ENCODE results near the gene KAT6B.
A peak's percentile ranks its signal among the peaks of the same experiment; 100 is the strongest.

Gene KAT6B

GRCh38 chr10:74855439-74855838, 29.0 kb downstream of the KAT6B start:
- H3K4me1 ChIP-seq (ENCODE audit: control insufficient read depth, insufficient read depth, low read length) = peaks cover 5% of the 10 kb centered on the region
- 0 out of 2 replicates have a peak, but pooled peaks have one; percentile 12 for TF ChIP-seq ZNF341 (tag by site-specific recombination; IDR thresholded peaks at IDR 0.05; ENCODE audit: low read depth)
- TF ChIP-seq ZNF768 (tag by site-specific recombination; IDR thresholded peaks at IDR 0.05) = no peak
- H3K9me3 ChIP-seq (ENCODE audit: control insufficient read depth, insufficient read depth, low read depth, low read length) = no peaks in the 10 kb centered on the region
- H3K27ac ChIP-seq (ENCODE audit: extremely low read depth, low read depth, low read length) = no peak overlapping the region
- CTCF ChIA-PET = interaction anchor here (0.7 kb wide), 1 partner anchor 12 kb away, joined by 3 read pairs; no protein-coding TSS in a partner anchor
- no peaks in the 10 kb centered on the region for H3K36me3 ChIP-seq (ENCODE audit: control insufficient read depth in 2 of 2, insufficient read depth in 1 of 2, low read length in 2 of 2)
- POLR2A ChIA-PET = no interaction called here
- H3K4me3 ChIP-seq (ENCODE audit: low read depth, low read length) = no peak overlapping the region

GRCh38 chr10:74856940-74857339, 30.5 kb downstream of the KAT6B start:
- TF ChIP-seq SP7 (tag by site-specific recombination; IDR thresholded peaks at IDR 0.05) (no peak), ZNF211 (tag by site-specific recombination; IDR thresholded peaks at IDR 0.05; ENCODE audit: low read depth) (no peak), KLF9 (tag by site-specific recombination; IDR thresholded peaks at IDR 0.05; ENCODE audit: low read depth) (no peak), GLIS2 (tag by site-specific recombination; IDR thresholded peaks at IDR 0.05) (no peak), ZNF843 (tag by site-specific recombination; IDR thresholded peaks at IDR 0.05) (no peak)
- Histone ChIP-seq H3K4me3 (ENCODE audit: low read depth, low read length) (no peak overlapping the region), H3K4me1 (ENCODE audit: control insufficient read depth, insufficient read depth, low read length) (peaks cover 5% of the 10 kb centered on the region; the same call in 1 of the 2 replicates), H3K27ac (ENCODE audit: extremely low read depth, low read depth, low read length) (no peak overlapping the region), H3K9me3 (ENCODE audit: control insufficient read depth, insufficient read depth, low read depth, low read length) (no peaks in the 10 kb centered on the region), H3K36me3 (ENCODE audit: control insufficient read depth in 2 of 2, insufficient read depth in 1 of 2, low read length in 2 of 2) (no peaks in the 10 kb centered on the region)
- POLR2A ChIA-PET = no interaction called here
- CTCF ChIA-PET = no interaction called here

GRCh38 chr10:74857586-74857985, 31.2 kb downstream of the KAT6B start:
- Histone ChIP-seq H3K36me3 (ENCODE audit: control insufficient read depth in 2 of 2, insufficient read depth in 1 of 2, low read length in 2 of 2) (no peaks in the 10 kb centered on the region), H3K4me1 (ENCODE audit: control insufficient read depth, insufficient read depth, low read length) (peaks cover 9% of the 10 kb centered on the region), H3K9me3 (ENCODE audit: control insufficient read depth, insufficient read depth, low read depth, low read length) (no peaks in the 10 kb centered on the region), H3K4me3 (ENCODE audit: low read depth, low read length) (no peak overlapping the region), H3K27ac (ENCODE audit: extremely low read depth, low read depth, low read length) (no peak overlapping the region)
- ChIA-PET POLR2A (no interaction called here), CTCF (no interaction called here)
- TF ChIP-seq ZNF121 (tag by site-specific recombination; IDR thresholded peaks at IDR 0.05) (peak; percentile 57), HOXA7 (CRISPR knock-in tag; IDR thresholded peaks at IDR 0.05; ENCODE audit: borderline replicate concordance) (no peak)

- CTCF ChIA-PET = no interaction called here
- no peak overlapping the region for H3K27ac ChIP-seq (ENCODE audit: extremely low read depth, low read depth, low read length)
- POLR2A ChIA-PET = no interaction called here
Observed at GRCh38 chr10:74859546-74859945, 33.1 kb downstream of the KAT6B start.

DNA sequence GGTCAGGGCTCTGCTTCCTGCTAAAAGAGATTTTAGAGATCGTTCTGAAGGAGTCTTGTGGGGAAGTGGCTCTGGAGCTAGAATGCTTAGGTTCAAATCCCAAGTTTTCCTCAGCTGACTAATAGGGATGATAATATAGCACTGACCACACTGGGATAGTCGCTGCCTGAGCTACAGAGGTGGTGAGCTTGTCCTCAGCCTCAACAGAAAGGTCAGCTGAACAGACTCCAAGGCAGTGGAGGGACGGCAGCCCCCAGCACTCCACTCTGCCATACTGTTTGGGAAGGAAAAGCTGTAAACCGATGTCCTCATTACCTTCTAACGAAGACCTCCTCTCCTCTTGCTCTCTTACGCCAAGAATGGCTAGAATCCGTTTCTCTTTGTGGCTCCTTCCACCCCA, 36.2 kb downstream of the KAT6B start:
- no peak overlapping the region for H3K27ac ChIP-seq (ENCODE audit: extremely low read depth, low read depth, low read length)
- POLR2A ChIA-PET = no interaction called here
- H3K4me1 ChIP-seq (ENCODE audit: control insufficient read depth, insufficient read depth, low read length) = peaks cover 19% of the 10 kb centered on the region
- 0 out of 2 replicates have a peak, but pooled peaks have one; percentile 43 for TF ChIP-seq ZBTB17 (tag by site-specific recombination; IDR thresholded peaks at IDR 0.05)
- TF ChIP-seq ZNF529 (tag by site-specific recombination; IDR thresholded peaks at IDR 0.05; ENCODE audit: insufficient replicate concordance) = no peak
- no peak for TF ChIP-seq ZNF211 (tag by site-specific recombination; IDR thresholded peaks at IDR 0.05; ENCODE audit: low read depth)
- CTCF ChIA-PET = no interaction called here
- no peak overlapping the region for H3K4me3 ChIP-seq (ENCODE audit: low read depth, low read length)
- H3K36me3 ChIP-seq (ENCODE audit: control insufficient read depth in 2 of 2, insufficient read depth in 1 of 2, low read length in 2 of 2) = no peaks in the 10 kb centered on the region
- H3K9me3 ChIP-seq (ENCODE audit: control insufficient read depth, insufficient read depth, low read depth, low read length) = no peaks in the 10 kb centered on the region

More at GRCh38 chr10:74859546-74859945, 33.1 kb downstream of the KAT6B start:
- Histone ChIP-seq H3K36me3 (ENCODE audit: control insufficient read depth in 2 of 2, insufficient read depth in 1 of 2, low read length in 2 of 2) (no peaks in the 10 kb centered on the region), H3K4me1 (ENCODE audit: control insufficient read depth, insufficient read depth, low read length) (peaks cover 15% of the 10 kb centered on the region), H3K4me3 (ENCODE audit: low read depth, low read length) (no peak overlapping the region), H3K9me3 (ENCODE audit: control insufficient read depth, insufficient read depth, low read depth, low read length) (no peaks in the 10 kb centered on the region)
- TF ChIP-seq KLF8 (tag by site-specific recombination; IDR thresholded peaks at IDR 0.05) (no peak), PRDM6 (tag by site-specific recombination; IDR thresholded peaks at IDR 0.05) (peak; percentile 91), OVOL3 (tag by site-specific recombination; IDR thresholded peaks at IDR 0.05) (no peak)

All from HEK293 (cell line).